Measurements from ENCODE around the gene DHX16.

DHX16 gene

GRCh38 chr6:30626484-30627366 is 46.1 kb downstream of the DHX16 start, which contains the start of gene ATAT1:
ATAT1 (plus strand) TSS chr6:30626874.
- DNase-seq: peak; percentile 69

GRCh38 chr6:30625511-30625910 is 47.3 kb downstream of the DHX16 start:
- no peak for DNase-seq

GRCh38 chr6:30619561-30619960 is 53.2 kb downstream of the DHX16 start:
- no peak for DNase-seq

GRCh38 chr6:30618270-30618797 is 54.5 kb downstream of the DHX16 start:
- DNase-seq: no peak

GRCh38 chr6:30617565-30618269 is 55.1 kb downstream of the DHX16 start, which contains the start of gene MRPS18B:
MRPS18B (plus strand) TSS chr6:30617840; CDS start chr6:30617866, 26 bp downstream.
- peak; percentile 98 for DNase-seq

- DNase-seq: peak; percentile 100
Observed at GRCh38 chr6:30616811-30617564, 55.8 kb downstream of the DHX16 start, which contains the start of gene PPP1R10. PPP1R10 (minus strand) TSS chr6:30617243; CDS start chr6:30609944, 7,299 bp downstream.

GRCh38 chr6:30615958-30616810 is 56.6 kb downstream of the DHX16 start:
- peak; percentile 64 for DNase-seq

- peak; percentile 74 for DNase-seq
Observed at GRCh38 chr6:30615219-30615957, 57.4 kb downstream of the DHX16 start.

- DNase-seq: peak; percentile 99
Observed at GRCh38 chr6:30614843-30615218, 58.0 kb downstream of the DHX16 start.

- no peak for DNase-seq
Observed at GRCh38 chr6:30614044-30614842, 58.6 kb downstream of the DHX16 start.

GRCh38 chr6:30613251-30614043 is 59.4 kb downstream of the DHX16 start:
- DNase-seq: no peak

- no peak for DNase-seq
Observed at GRCh38 chr6:30612687-30613248, 60.0 kb downstream of the DHX16 start.

- DNase-seq: no peak
Observed at GRCh38 chr6:30612213-30612612, 60.6 kb downstream of the DHX16 start.

- no peak for DNase-seq
Observed at GRCh38 chr6:30611856-30612194, 61.0 kb downstream of the DHX16 start.

GRCh38 chr6:30611150-30611855 is 61.5 kb downstream of the DHX16 start:
- DNase-seq: no peak

- DNase-seq: no peak
Observed at GRCh38 chr6:30610065-30610464, 62.7 kb downstream of the DHX16 start.

GRCh38 chr6:30603961-30604360 is 68.8 kb downstream of the DHX16 start:
- no peak for DNase-seq

Measured in NCI-H748 treated with DMSO at 0.1 percent for 48 hours (cell line).